GM12878 (cell line): ENCODE measurements around the gene ZNF689. TPM values are rescaled to one million over a fixed set of nuclear protein-coding genes. Genes with fewer than 3 reads are reported as not detected.
"Not testable (repeated sequence)": the region's sequence is repeated elsewhere in the genome, so short reads cannot be mapped to it uniquely, and the experiment has no call there.

Experiments used
- ATAC-seq: fragments of 200-7000 bp; cut with Tn5 transposase; 3 replicates; pipeline ENCODE4 v1.9.1; 2020; ENCODE audit warnings: mild to moderate bottlenecking, moderate library complexity
- BruUV-seq: library from RNA; stranded (reverse); fragments of 400-500 nt; replicated peaks from 2 replicates; lab custom pipeline; 2021; lab: Mats Ljungman, UMichigan
- CTCF ChIA-PET: fragments of 300-600 bp; sonication (Branson Sonifier 250); formaldehyde crosslinking; extraction: SDS; loops from one replicate; lab custom pipeline; 2021; ENCODE audit warnings: inconsistent platforms; lab: Yijun Ruan, JAX
- POLR2A ChIA-PET: fragments of 350-600 bp; formaldehyde crosslinking; extraction: SDS; loops from one replicate; lab custom pipeline; 2021; ENCODE audit warnings: inconsistent platforms; lab: Charles Lee
- RAD21 ChIA-PET: fragments of 300-600 bp; sonication (Branson Sonifier 250); formaldehyde crosslinking; loops from one replicate; lab custom pipeline; 2023; ENCODE audit warnings: antibody characterized with exemption; ENCODE audit not compliant: unreplicated experiment; lab: Charles Lee
- SMC1A ChIA-PET: fragments of 300-600 bp; sonication (Branson Sonifier 250); formaldehyde crosslinking; loops from one replicate; lab custom pipeline; 2023; ENCODE audit not compliant: unreplicated experiment, uncharacterized antibody; lab: Charles Lee
- DNase-seq: peaks from one replicate; pipeline ENCODE4 v3.0.0-alpha.2; 2011; ENCODE audit warnings: low read depth, low spot score
- FAIRE-seq: peaks from 3 replicates; lab custom pipeline; 2011; peaks lifted over from hg19 to GRCh38; lab: Jason Lieb, UNC
- H2AFZ ChIP-seq: 2 replicates; pipeline ENCODE4 v1.6.0; 2011; ENCODE audit warnings: low read depth, low read length, control low read depth; ENCODE audit not compliant: control insufficient read depth
- H3K27ac ChIP-seq: 2 replicates; pipeline ENCODE4 v1.5.1; 2011; ENCODE audit warnings: control low read depth; ENCODE audit not compliant: control insufficient read depth, insufficient read depth
- H3K27me3 ChIP-seq, 2 experiments: replicated peaks in 1 of 2; 2 replicates each; pipeline versions ENCODE4 v1.6.0 to v1.6.1; 2011; ENCODE audit warnings: low read length in 1 of 2; ENCODE audit not compliant: control insufficient read depth in 2 of 2, insufficient read depth in 2 of 2
- H3K36me3 ChIP-seq, 2 experiments: 2 replicates each; pipeline ENCODE4 v1.5.1; 2011; ENCODE audit warnings: low read length in 1 of 2; ENCODE audit not compliant: control insufficient read depth in 2 of 2, insufficient read depth in 2 of 2
- H3K4me1 ChIP-seq: 2 replicates; pipeline ENCODE4 v1.6.1; 2011; ENCODE audit warnings: mild to moderate bottlenecking, low read length, moderate library complexity, mixed read lengths; ENCODE audit not compliant: control insufficient read depth, insufficient read depth
- H3K4me2 ChIP-seq: 2 replicates; pipeline ENCODE4 v1.6.0; 2011; ENCODE audit warnings: control low read depth; ENCODE audit not compliant: control insufficient read depth, insufficient read depth
- H3K4me3 ChIP-seq: fragments of 200-600 bp; sonication (generic); 2 replicates; pipeline ENCODE4 v1.5.1; 2016
- H3K79me2 ChIP-seq: 2 replicates; pipeline ENCODE4 v1.6.0; 2011; ENCODE audit warnings: low read length; ENCODE audit not compliant: control insufficient read depth, insufficient read depth
- H3K9ac ChIP-seq: 2 replicates; pipeline ENCODE4 v1.8.0; 2011; ENCODE audit warnings: low read length, control low read depth, mixed read lengths; ENCODE audit not compliant: control insufficient read depth, insufficient read depth
- H3K9me3 ChIP-seq: replicated peaks from 3 replicates; pipeline ENCODE4 v1.5.1; 2011; ENCODE audit warnings: mild to moderate bottlenecking, low read length; ENCODE audit not compliant: control insufficient read depth, insufficient read depth
- H4K20me1 ChIP-seq: 2 replicates; pipeline ENCODE4 v1.6.0; 2011; ENCODE audit not compliant: control insufficient read depth, insufficient read depth
- BHLHE40 ChIP-seq, 2 experiments: fragments of 450-650 bp in 1 of 2; IDR thresholded peaks; 2 replicates each; pipeline ENCODE4 v1.6.1; 2011 to 2017; ENCODE audit warnings: low read depth in 2 of 2, borderline replicate concordance in 1 of 2, improper control_type of control experiment in 1 of 2, low read length in 1 of 2, mild to moderate bottlenecking in 1 of 2
- E2F8 ChIP-seq: fragments of 450-650 bp; IDR thresholded peaks from 2 replicates; pipeline ENCODE4 v1.6.1; 2018; ENCODE audit warnings: mild to moderate bottlenecking, low read depth, moderate library complexity; ENCODE audit not compliant: partially characterized antibody
- GATAD2B ChIP-seq: fragments of 450-650 bp; conservative IDR thresholded peaks from 2 replicates; pipeline ENCODE4 v1.6.1; 2017; ENCODE audit warnings: low read depth, mild to moderate bottlenecking, moderate library complexity
- JUNB ChIP-seq: IDR thresholded peaks from 2 replicates; pipeline ENCODE4 v1.6.1; 2016; ENCODE audit warnings: antibody characterized with exemption, mild to moderate bottlenecking
- MYB ChIP-seq: fragments of 150-350 bp; IDR thresholded peaks from 2 replicates; pipeline ENCODE4 v1.6.1; 2014; ENCODE audit warnings: mild to moderate bottlenecking, low read depth, low read length, borderline replicate concordance
- RFX5 ChIP-seq: IDR thresholded peaks from 2 replicates; pipeline ENCODE4 v1.6.1; 2011; ENCODE audit warnings: low read depth, low read length, improper control_type of control experiment
- WGBS: methylation state at CpG from one replicate; pipeline ENCODE4 v1.1.6; 2016; ENCODE audit warnings: low lambda C conversion rate; ENCODE audit not compliant: insufficient replicate concordance, insufficient coverage; ENCODE audit errors: missing lambda C conversion rate; 5-methylcytosine and 5-hydroxymethylcytosine counted together
- in situ Hi-C: fragments of 300-500 bp; cut with MboI; formaldehyde crosslinking; loops from 9 replicates; pipeline ENCODE4 v1.14.3; 2018; ENCODE audit warnings: mixed read lengths
- intact Hi-C: fragments of 100-400 bp; cut with micrococcal nuclease; formaldehyde crosslinking; loops from one replicate; pipeline ENCODE4 v1.14.2; 2022; ENCODE audit not compliant: unreplicated experiment
- polyA plus RNA-seq, 11 experiments: library from polyadenylated mRNA; depleted of rRNA in 4 of 11; unstranded in 6 of 11; stranded (reverse) in 5 of 11; fragments of >200 nt; fragmentation: Nextera tagmentation in 4 of 11; fragmentation: Illumina TruSeq in 1 of 11; extraction: Ambion mirVana in 4 of 11; extraction: Trizol in 1 of 11; gene quantifications; 1 replicate in 1 of 11; 2 replicates in 10 of 11; pipeline versions ENCODE4 v1.2.1 to v1.2.3, GENCODE V29; 2011 to 2016; ENCODE audit warnings: inconsistent platforms in 2 of 11, missing spikeins in 2 of 11, low read depth in 1 of 11
- total RNA-seq, 4 experiments: library from RNA; depleted of rRNA in 3 of 4; stranded (reverse); fragments of >200 nt in 3 of 4; fragmentation: Illumina TruSeq in 1 of 4; extraction: Trizol in 1 of 4; gene quantifications; 2 replicates each; pipeline versions ENCODE4 v1.2.1 to v1.2.3, GENCODE V29; 2013 to 2021

ZNF689 gene
- total and polyA plus RNA-seq, 10 of the 15 experiments (the other 5 are each of a cell fraction or from before 2014, with no cell fraction given), result 4.7 to 13.2 (median 8.5) TPM

GRCh38 chr16:30632454-30632853, 22.3 kb upstream of the ZNF689 start:
- H3K27ac ChIP-seq, H4K20me1 ChIP-seq, BruUV-seq, ATAC-seq, H3K9ac ChIP-seq, H3K36me3 ChIP-seq, H2AFZ ChIP-seq, H3K79me2 ChIP-seq, DNase-seq, H3K9me3 ChIP-seq, H3K27me3 ChIP-seq, H3K4me3 ChIP-seq, H3K4me1 ChIP-seq, FAIRE-seq, H3K4me2 ChIP-seq, intact Hi-C loops: not testable (repeated sequence)
- RAD21 ChIA-PET, result interaction anchor here (1.1 to 1.2 kb wide), 2 partner anchors 27 to 489 kb away, joined by 3 to 4 read pairs; no protein-coding TSS in a partner anchor
- POLR2A ChIA-PET, result interaction anchor here (0.6 to 1.7 kb wide), 4 partner anchors 9 to 449 kb away, joined by 3 to 5 read pairs (median 4); partner anchors contain the start of gene CORO1A
- SMC1A ChIA-PET, result interaction anchor here (1.3 to 1.6 kb wide), 4 partner anchors 11 to 203 kb away, joined by 3 to 5 read pairs (median 4); partner anchors contain the start of genes DCTPP1 and ZNF764
- WGBS, result 95% methylated on average over 7 of the region's 7 CpGs
- CTCF ChIA-PET, result interaction anchor here (0.7 to 7.9 kb wide), 10 partner anchors 10 to 226 kb away, joined by 3 to 57 read pairs (median 4); partner anchors contain the start of genes DCTPP1 and ZNF689
- in situ Hi-C loops, result loop anchor here (10.0 kb wide), 1 partner anchor 448 kb away; the partner anchor contains the start of gene CORO1A

- POLR2A ChIA-PET, result interaction anchor here (0.6 to 1.3 kb wide), 6 partner anchors 14 to 199 kb away, joined by 3 to 5 read pairs (median 4); partner anchors contain the start of genes DCTPP1 and ZNF689
- FAIRE-seq, result peak; percentile 95
- intact Hi-C loops, result loop anchor here (1.0 kb wide), 1 partner anchor 199 kb away; the partner anchor contains the start of gene DCTPP1
- TF ChIP-seq MYB, result no peak
- no peak for TF ChIP-seq E2F8
- no peak for TF ChIP-seq JUNB
- no peak for TF ChIP-seq BHLHE40 (IDR thresholded peaks at IDR 0.05; ENCODE audit: borderline replicate concordance in 1 of 2, low read depth in 2 of 2, low read length in 1 of 2)
- TF ChIP-seq GATAD2B, result 0 out of 2 replicates have a peak, but pooled peaks have one; percentile 41
- no peak for TF ChIP-seq RFX5
Observed at GRCh38 chr16:30628628-30629540, 18.7 kb upstream of the ZNF689 start.

More at GRCh38 chr16:30628628-30629540, 18.7 kb upstream of the ZNF689 start:
- H3K36me3 ChIP-seq, result no peaks in the 10 kb centered on the region
- H3K27ac ChIP-seq, result no peak overlapping the region
- ATAC-seq, result peak; percentile 97
- ChIA-PET SMC1A (interaction anchor here (0.6 to 3.3 kb wide), 14 partner anchors 9 to 537 kb away, joined by 3 to 18 read pairs (median 6); partner anchors contain the start of genes DCTPP1, PRR14 and ZNF689), RAD21 (interaction anchor here (0.6 to 2.3 kb wide), 16 partner anchors 9 to 564 kb away, joined by 3 to 13 read pairs (median 5); partner anchors contain the start of genes ALDOA, DCTPP1, ZNF689 and ZNF747), CTCF (interaction anchor here (0.6 to 7.9 kb wide), 33 partner anchors 9 to 536 kb away, joined by 3 to 57 read pairs (median 5); partner anchors contain the start of genes DCTPP1, FBRS, PRR14 and ZNF689)
- no peak overlapping the region for H3K4me3 ChIP-seq
- no peak for DNase-seq
- no peaks in the 10 kb centered on the region for H3K79me2 ChIP-seq
- in situ Hi-C loops, result no loop called here
- H3K9ac ChIP-seq, result no peak overlapping the region
- WGBS, result 18% methylated on average over 18 of the region's 18 CpGs
- H4K20me1 ChIP-seq, result no peaks in the 10 kb centered on the region
- BruUV-seq, result no TSS peak
- H2AFZ ChIP-seq, result peak overlapping the region; percentile 97
- peaks cover 5% of the 10 kb centered on the region for H3K4me1 ChIP-seq
- no peaks in the 10 kb centered on the region; the same call in 2 of the 3 replicates for H3K9me3 ChIP-seq
- H3K27me3 ChIP-seq, result no peaks in the 10 kb centered on the region
- H3K4me2 ChIP-seq, result peak overlapping the region; percentile 74
